AG04450 (cell line): ENCODE measurements around the gene RFTN2. TPM values are rescaled to one million over a fixed set of nuclear protein-coding genes. Genes with fewer than 3 reads are reported as not detected.
"Not testable (repeated sequence)": the region's sequence is repeated elsewhere in the genome, so short reads cannot be mapped to it uniquely, and the experiment has no call there.

Source experiments
- CTCF ChIA-PET: fragments of 300-600, 350-600 bp; formaldehyde crosslinking; extraction: SDS; loops from one replicate; lab custom pipeline; 2022; ENCODE audit warnings: antibody characterized with exemption, inconsistent platforms; lab: Charles Lee
- POLR2A ChIA-PET: fragments of 350-600 bp; formaldehyde crosslinking; extraction: SDS; loops from one replicate; lab custom pipeline; 2021; ENCODE audit warnings: antibody characterized with exemption, inconsistent platforms; lab: Yijun Ruan, JAX
- DNase-seq: peaks from one replicate; pipeline ENCODE4 v3.0.0-alpha.2; 2011; ENCODE audit warnings: low read depth, low spot score
- H3K27ac ChIP-seq: one replicate; pipeline ENCODE4 v1.5.1; 2012; ENCODE audit warnings: low read depth, low read length, control low read depth
- H3K27me3 ChIP-seq: one replicate; pipeline ENCODE4 v1.6.0; 2012; ENCODE audit warnings: low read length; ENCODE audit not compliant: control insufficient read depth, insufficient read depth
- H3K4me3 ChIP-seq: 2 replicates; pipeline ENCODE4 v1.5.1; 2011; ENCODE audit warnings: mild to moderate bottlenecking, low read depth, low read length, control low read depth
- H3K9me3 ChIP-seq: 2 replicates; pipeline ENCODE4 v1.5.1; 2012; ENCODE audit warnings: low read length; ENCODE audit not compliant: control insufficient read depth, insufficient read depth
- polyA plus RNA-seq: library from polyadenylated mRNA; depleted of rRNA; stranded (reverse); fragments of >200 nt; gene quantifications from 2 replicates; pipeline ENCODE4 v1.2.3, GENCODE V29; 2011
- TF ChIP-seq, protein P1 (sequence below): IDR thresholded peaks from 2 replicates; pipeline ENCODE4 v1.5.1; 2011; ENCODE audit warnings: low read depth, low read length, control low read depth, inconsistent platforms

The RFTN2 gene
- polyA plus RNA-seq, 1 experiment = 5.7 TPM

DNA sequence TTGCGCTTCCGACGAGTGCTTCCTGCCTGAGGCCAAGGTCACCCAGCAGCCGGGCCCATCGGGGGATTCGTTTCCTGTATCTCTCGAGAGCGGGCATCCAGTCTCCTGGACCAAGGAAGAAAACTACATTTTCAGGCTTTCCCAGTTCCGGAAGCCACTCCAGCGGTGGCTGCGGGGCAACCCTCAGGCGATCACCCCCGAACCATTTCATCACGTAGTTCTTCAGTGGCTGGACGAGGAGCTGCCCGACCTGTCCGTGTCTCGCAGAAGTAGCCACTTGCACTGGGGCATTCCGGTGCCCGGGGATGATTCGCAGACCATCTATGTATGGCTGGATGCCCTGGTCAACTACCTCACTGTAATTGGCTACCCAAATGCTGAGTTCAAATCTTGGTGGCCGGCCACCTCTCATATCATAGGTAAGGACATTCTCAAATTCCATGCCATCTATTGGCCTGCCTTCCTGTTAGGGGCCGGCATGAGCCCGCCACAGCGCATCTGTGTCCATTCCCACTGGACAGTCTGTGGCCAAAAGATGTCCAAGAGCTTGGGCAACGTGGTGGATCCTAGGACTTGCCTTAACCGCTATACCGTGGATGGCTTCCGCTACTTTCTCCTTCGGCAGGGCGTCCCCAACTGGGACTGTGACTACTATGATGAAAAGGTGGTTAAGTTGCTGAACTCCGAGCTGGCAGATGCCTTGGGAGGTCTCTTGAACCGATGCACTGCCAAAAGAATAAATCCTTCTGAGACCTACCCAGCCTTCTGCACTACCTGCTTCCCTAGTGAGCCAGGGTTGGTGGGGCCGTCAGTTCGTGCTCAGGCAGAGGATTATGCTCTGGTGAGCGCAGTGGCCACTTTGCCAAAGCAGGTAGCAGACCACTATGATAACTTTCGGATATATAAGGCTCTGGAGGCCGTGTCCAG is 30.8 kb upstream of the RFTN2 start:
- Histone ChIP-seq H3K4me3 (peak overlapping the region; percentile 88), H3K27me3 (no peaks in the 10 kb centered on the region), H3K9me3 (peaks cover 4% of the 10 kb centered on the region; the same call in 1 of the 2 replicates), H3K27ac (peak overlapping the region; percentile 57)
- ChIA-PET CTCF (interaction anchor here (0.7 to 2.1 kb wide), 6 partner anchors 10 to 274 kb away, joined by 3 to 17 read pairs (median 3); partner anchors contain the start of gene RFTN2), POLR2A (interaction anchor here (0.6 to 2.3 kb wide), 4 partner anchors 206 to 300 kb away, joined by 3 to 6 read pairs (median 5); partner anchors contain the start of genes COQ10B, HSPD1 and HSPE1)
- TF ChIP-seq, protein P1, sequence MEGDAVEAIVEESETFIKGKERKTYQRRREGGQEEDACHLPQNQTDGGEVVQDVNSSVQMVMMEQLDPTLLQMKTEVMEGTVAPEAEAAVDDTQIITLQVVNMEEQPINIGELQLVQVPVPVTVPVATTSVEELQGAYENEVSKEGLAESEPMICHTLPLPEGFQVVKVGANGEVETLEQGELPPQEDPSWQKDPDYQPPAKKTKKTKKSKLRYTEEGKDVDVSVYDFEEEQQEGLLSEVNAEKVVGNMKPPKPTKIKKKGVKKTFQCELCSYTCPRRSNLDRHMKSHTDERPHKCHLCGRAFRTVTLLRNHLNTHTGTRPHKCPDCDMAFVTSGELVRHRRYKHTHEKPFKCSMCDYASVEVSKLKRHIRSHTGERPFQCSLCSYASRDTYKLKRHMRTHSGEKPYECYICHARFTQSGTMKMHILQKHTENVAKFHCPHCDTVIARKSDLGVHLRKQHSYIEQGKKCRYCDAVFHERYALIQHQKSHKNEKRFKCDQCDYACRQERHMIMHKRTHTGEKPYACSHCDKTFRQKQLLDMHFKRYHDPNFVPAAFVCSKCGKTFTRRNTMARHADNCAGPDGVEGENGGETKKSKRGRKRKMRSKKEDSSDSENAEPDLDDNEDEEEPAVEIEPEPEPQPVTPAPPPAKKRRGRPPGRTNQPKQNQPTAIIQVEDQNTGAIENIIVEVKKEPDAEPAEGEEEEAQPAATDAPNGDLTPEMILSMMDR = no peak
- DNase-seq = no peak

DNA sequence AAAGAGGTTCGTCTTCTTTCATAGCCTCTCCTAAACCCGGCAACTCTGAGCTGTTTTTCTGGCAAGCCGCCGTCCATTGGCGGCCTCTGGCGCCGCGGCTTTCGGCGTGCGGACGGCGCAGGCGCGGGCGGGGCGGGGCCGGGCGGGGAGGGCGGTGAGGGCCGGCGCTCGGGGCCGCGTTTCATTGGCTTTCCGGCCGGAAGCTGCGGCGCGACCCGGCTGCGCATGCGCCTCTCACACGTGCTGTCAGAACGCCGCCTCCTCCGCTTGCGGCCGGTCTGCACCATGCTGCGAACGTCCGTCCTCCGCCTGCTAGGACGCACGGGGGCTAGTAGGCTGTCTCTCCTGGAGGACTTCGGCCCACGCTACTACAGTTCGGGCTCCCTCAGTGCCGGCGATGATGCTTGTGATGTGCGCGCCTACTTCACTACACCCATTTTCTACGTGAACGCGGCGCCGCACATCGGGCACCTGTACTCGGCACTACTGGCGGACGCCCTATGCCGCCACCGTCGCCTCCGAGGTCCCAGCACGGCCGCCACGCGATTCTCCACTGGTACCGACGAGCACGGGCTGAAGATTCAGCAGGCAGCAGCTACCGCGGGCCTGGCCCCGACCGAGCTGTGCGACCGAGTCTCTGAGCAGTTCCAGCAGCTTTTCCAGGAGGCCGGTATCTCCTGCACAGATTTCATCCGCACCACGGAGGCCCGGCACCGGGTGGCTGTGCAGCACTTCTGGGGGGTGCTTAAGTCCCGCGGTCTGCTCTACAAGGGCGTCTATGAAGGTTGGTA is 29.9 kb upstream of the RFTN2 start, which contains the start of gene MARS2:
Gene MARS2, plus strand, starts transcription at position 249 of the 791 bp plus-strand sequence. Its CDS starts 37 bp downstream, at position 286.
- H3K4me3 ChIP-seq = peak within 1 kb of the TSS; percentile 88
- ChIA-PET CTCF (interaction anchor here (0.7 to 1.1 kb wide), 3 partner anchors 10 to 592 kb away, joined by 3 to 4 read pairs (median 3); no protein-coding TSS in a partner anchor), POLR2A (interaction anchor here (0.7 to 2.3 kb wide), 4 partner anchors 30 to 252 kb away, joined by 4 to 6 read pairs (median 4); partner anchors contain the start of genes COQ10B, HSPD1, HSPE1 and MOB4)
- DNase-seq = peak; percentile 79
- H3K9me3 ChIP-seq = peaks cover 4% of the 10 kb centered on the region; the same call in 1 of the 2 replicates
- H3K27ac ChIP-seq = peak within 1 kb of the TSS; percentile 63
- TF ChIP-seq, protein P1 = no peak
- no peaks in the 10 kb centered on the region for H3K27me3 ChIP-seq

DNA sequence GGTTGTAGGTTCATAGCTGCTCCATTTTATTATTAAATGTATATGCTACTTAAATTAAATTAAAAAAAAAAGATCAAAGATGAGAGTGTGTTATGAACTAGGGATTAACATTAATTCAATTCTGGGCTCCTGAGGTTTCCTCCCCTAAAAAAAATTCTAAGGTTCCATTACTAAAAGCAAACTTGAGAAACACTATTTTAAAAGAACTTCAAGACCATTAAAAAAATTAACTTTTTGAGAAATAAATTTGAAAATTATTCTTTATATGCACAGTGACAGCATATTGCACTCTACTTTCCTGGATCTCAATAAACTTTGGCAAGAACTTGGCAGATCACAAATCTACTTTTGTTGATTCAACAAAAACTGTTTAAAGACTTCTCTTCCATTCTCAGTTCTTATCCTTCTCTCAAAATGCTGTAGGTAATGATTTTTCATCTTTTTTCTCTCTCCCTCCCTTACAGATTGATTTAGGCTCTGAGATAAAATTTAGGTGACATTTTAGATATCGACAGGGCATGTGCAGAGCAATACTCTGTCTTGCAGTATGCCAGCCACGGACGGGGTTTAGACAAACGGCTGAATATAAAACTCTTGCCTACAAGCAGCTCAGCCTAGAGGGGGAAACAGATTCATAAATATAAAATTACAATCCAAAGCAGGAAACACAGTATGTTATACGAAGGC is 29.2 kb upstream of the RFTN2 start:
- POLR2A ChIA-PET = interaction anchor here (0.7 to 2.3 kb wide), 4 partner anchors 29 to 251 kb away, joined by 4 to 6 read pairs (median 4); partner anchors contain the start of genes COQ10B, HSPD1, HSPE1 and MOB4
- H3K27me3 ChIP-seq = no peaks in the 10 kb centered on the region
- peaks cover 4% of the 10 kb centered on the region; the same call in 1 of the 2 replicates for H3K9me3 ChIP-seq
- H3K4me3 ChIP-seq = peak overlapping the region; percentile 65
- H3K27ac ChIP-seq = peak overlapping the region; percentile 63
- TF ChIP-seq, protein P1 = no peak
- no peak for DNase-seq
- CTCF ChIA-PET = interaction anchor here (0.7 to 1.1 kb wide), 2 partner anchors 11 to 593 kb away, joined by 3 to 4 read pairs; no protein-coding TSS in a partner anchor

DNA sequence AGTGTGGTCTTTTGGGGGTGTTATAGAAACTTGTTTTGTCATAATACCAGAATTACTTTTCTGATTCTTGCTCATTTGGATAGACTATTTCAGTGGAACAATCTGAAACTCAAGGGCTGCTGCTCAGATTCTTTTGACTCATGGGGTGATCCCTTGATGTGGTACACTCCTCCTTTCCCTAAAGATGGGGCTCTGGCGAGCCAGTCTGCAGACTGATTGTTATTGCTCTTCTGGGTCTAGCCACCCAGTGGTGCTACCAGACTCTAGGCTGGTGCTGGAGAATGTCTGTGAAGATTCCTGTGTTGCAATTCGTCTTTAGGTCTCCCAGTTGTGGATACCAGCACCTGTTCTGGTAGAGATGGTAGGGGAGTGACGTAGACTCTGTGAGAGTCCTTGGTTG is 25.6 kb upstream of the RFTN2 start:
- peaks cover 4% of the 10 kb centered on the region; the same call in 1 of the 2 replicates for H3K9me3 ChIP-seq
- H3K27ac ChIP-seq = no peak overlapping the region
- TF ChIP-seq, protein P1 = no peak
- no peaks in the 10 kb centered on the region for H3K27me3 ChIP-seq
- POLR2A ChIA-PET = no interaction called here
- CTCF ChIA-PET = no interaction called here
- no peak overlapping the region for H3K4me3 ChIP-seq
- no peak for DNase-seq

DNA sequence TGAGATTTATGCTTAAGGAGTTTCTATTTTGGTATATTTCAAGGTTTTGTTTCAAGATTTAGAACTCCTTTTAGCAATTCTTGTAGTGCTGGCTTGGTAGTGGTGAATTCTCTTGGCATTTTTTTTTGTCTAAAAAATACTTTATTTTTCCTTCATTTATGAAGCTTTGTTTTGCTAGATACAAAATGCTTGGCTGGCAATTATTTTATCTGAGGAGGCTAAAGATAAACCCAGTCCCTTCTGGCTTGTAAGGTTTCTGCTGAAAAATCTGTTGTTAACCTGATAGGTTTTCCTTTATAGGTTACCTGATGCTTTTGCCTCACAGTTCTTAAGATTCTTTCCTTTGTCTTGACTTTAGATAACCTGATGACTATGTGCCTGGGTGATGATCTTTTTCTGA is 24.3 kb upstream of the RFTN2 start:
- H3K27ac ChIP-seq, H3K9me3 ChIP-seq, H3K4me3 ChIP-seq, DNase-seq, POLR2A ChIA-PET, H3K27me3 ChIP-seq, CTCF ChIA-PET: not testable (repeated sequence)

DNA sequence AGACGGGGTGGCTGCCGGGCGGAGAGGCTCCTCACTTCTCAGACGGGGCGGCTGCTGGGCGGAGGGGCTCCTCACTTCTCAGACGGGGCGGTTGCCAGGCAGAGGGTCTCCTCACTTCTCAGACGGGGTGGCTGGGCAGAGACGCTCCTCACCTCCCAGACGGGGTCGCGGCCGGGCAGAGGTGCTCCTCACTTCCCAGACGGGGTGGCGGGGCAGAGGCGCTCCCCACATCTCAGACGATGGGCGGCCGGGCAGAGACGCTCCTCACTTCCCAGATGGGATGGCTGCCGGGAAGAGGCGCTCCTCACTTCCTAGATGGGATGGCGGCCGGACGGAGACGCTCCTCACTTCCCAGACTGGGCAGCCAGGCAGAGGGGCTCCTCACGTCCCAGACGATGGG is 21.2 kb upstream of the RFTN2 start:
- H3K9me3 ChIP-seq, H3K27ac ChIP-seq, POLR2A ChIA-PET, DNase-seq, CTCF ChIA-PET, H3K27me3 ChIP-seq, H3K4me3 ChIP-seq: not testable (repeated sequence)

DNA sequence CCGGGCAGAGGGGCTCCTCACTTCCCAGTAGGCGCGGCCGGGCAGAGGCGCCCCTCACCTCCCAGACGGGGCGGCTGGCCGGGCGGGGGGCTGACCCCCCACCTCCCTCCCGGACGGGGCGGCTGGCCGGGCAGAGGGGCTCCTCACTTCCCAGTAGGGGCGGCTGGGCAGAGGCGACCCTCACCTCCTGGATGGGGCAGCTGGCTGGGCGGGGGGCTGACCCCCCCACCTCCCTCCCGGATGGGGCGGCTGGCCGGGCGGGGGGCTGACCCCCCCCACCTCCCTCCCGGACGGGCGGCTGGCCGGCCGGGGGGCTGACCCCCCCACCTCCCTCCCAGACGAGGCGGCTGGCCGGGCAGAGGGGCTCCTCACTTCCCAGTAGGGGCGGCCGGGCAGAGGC is 20.6 kb upstream of the RFTN2 start:
- H3K27ac ChIP-seq, H3K4me3 ChIP-seq, CTCF ChIA-PET, DNase-seq, H3K27me3 ChIP-seq, H3K9me3 ChIP-seq, POLR2A ChIA-PET: not testable (repeated sequence)
